GM21737 (cell line): Measurements from ENCODE around the gene HBA1.
"Not testable (repeated sequence)": the region's sequence is repeated elsewhere in the genome, so short reads cannot be mapped to it uniquely, and the experiment has no call there.

Source experiments
- ATAC-seq: cut with Tn5 transposase; IDR thresholded peaks from one replicate; pipeline ENCODE4 v1.9.1; 2021; ENCODE audit warnings: mild to moderate bottlenecking, moderate library complexity; ENCODE audit not compliant: unreplicated experiment

The HBA1 gene

DNA sequence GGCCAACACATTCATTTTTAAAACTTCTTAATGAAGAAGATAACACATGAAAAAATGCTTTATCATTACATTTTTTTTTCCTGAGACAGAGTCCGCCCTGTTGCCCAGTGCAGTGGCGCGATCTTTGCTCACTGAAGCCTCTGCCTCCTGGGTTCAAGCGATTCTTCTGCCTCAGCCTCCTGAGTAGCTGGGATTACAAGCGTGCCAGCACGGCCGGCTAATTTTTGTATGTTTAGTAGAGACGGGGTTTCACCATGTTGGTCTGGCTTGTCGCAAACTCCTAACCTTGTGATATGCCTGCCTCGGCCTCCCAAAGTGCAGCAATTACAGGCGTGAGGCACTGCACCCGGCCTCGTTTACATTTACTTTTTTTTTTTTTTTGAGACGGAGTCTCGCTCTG, 17.0 kb downstream of the HBA1 start:
- ATAC-seq, result no peak

DNA sequence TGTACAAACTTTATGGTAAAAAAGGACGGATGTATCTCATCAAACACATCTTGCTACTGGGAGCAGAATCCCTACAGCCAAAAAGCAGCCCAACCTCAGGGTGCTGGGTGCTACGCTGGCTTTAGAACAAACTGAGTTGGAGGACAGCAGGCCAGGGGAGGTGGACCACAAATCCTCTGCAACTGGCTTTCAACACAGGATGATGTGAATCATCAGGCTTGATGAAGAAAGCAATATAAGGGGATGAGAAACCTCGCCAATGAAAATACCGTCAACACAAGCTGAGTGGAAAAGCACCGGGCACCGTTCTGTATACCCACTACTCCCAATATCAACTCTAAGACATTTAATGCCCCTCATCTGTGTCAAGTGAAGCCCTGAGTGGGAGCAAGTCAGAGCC, 18.0 kb downstream of the HBA1 start:
- no peak for ATAC-seq

DNA sequence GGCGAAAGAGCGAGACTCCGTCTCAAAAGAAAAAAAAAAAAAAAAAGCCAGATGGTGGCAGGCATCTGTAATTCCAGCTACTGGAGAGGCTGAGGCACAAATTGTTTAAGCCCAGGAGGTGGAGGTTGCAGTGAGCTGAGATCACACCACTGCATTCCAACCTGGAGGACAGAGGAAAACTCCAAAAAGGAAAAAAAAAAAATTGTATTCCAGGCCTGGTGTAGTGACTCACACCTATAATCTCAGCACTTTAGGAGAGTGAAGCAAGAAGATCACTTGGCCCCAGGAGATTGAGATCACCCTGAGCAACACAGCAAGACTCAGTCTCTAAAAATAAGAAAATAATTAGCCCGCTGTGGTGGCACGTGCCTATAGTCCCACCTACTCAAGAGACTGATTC, 23.9 kb downstream of the HBA1 start:
- ATAC-seq, result no peak

DNA sequence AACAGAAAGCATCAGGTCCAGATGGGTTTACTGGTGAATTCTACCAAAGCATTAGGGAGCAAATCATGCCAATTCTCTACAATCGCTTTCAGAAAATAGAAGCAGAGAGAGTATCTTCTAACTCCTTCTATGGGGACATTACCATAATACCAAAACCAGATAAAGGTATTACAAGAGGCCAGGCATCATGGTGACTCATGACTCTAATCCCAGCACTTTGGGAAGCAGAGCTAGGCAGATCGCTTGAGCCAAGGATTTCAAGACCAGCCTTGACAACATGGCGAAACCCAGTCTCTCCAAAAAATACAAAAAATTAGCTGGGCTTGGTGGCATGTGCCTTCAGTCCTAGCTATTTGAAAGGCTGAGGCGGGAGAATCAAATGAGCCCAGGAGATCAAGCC, 26.8 kb downstream of the HBA1 start:
- ATAC-seq, result no peak

DNA sequence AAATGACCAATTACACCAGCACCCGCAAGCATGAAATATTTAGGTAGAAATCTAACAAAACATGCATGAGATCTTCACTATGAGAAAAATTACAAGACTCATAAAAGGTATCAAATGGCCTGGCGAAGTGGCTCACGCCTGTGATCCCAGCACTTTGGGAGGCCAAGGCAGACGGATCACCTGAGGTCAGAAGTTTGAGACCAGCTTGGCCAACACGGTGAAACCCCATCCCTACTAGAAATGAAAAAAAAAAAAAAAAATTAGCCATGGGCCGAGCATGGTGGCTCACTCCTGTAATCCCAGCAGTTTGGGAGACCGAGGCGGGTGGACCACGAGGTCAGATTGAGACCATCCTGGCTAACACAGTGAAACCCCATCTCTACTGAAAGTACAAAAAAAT, 27.6 kb downstream of the HBA1 start:
- ATAC-seq, result not testable (repeated sequence)

DNA sequence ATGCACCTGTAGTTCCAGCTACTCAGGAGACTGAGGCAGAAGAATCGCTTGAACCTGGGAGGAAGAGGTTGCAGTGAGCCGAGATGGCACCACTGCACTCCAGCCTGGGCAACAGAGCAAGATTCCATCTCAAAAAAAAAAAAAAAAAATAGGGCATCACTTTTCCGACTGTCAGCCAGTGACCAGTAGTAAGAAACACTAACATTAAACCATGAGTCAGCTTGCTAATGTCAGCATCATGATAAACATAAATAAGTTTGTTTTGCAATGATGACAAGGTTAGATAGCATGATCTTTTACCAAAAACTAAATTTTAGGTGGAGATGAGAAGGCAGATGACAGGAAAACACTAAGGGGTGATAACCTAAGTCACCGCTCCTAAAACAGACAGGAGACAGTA, 32.9 kb downstream of the HBA1 start:
- ATAC-seq, result not testable (repeated sequence)

DNA sequence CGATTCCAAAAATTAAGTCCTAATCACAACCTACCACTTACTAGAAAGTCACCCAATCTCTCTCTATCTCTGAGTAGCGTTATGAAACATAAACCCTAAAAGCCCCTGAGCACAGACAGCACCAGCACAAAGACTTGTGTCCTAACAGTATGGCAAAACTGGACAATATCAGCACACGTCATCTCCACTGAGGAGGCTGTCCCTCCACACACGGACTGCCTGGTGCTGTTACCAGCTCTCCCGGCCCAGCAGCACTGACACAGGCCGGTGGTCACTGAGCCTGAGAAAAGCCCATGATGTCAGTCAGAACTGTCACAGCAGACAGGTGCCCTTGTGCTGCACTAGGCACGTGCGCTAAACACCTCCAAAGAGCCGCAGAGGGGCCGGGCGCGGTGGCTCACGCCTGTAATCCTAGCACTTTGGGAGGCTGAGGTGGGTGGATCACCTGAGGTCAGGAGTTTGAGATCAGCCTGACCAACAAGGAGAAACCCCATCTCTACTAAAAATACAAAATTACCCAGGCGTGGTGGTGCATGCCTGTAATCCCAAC, 35.2 kb downstream of the HBA1 start:
- not testable (repeated sequence) for ATAC-seq

DNA sequence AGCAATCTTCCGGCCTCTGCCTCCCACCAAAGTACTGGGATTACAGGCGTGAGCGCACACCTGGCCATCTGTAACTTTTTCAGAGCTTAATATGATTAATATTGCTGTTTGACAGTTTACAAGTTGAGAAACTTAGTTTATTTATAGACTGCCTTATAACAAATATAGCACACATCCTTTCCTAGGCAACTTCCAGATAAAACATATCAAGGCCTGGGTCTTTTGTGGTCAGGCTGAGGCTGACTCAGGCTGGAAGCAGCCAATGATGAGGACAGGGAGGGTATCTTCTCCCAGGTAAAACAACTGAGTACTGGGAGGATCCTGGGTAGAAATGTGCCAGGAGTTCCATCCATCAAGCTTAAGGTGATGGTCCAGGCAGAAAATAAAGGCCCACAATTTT, 36.5 kb downstream of the HBA1 start:
- ATAC-seq, result no peak

DNA sequence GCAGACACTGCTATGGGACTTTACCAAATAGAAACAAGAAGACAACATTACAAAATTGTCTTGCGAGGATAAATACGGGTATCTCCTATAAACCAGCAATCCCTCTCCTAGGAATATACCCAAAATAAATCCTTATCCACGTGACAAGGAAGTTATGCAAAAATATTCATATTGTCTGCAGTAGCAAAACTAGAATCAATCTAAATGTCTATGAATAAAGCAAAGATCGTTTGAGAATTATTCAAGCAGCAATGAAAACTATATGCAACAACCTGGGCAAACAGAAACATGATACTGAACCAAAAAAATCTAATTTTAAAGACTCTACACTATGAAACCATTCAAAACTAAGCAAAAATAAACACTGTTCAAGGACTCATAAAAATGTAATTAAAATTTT, 43.5 kb downstream of the HBA1 start:
- no peak for ATAC-seq
